HepG2 (cell line): ENCODE results near the gene SSNA1. TPM values are rescaled to one million over a fixed set of nuclear protein-coding genes. Genes with fewer than 3 reads are reported as not detected.

Source experiments
- AKAP8 ChIP-seq: sonication (generic); formaldehyde crosslinking; IDR thresholded peaks from 2 replicates; pipeline ENCODE4 v1.5.1; 2020; ENCODE audit warnings: mild to moderate bottlenecking, missing genetic modification reagents
- ATM ChIP-seq: fragments of 450-650 bp; IDR thresholded peaks from 2 replicates; pipeline ENCODE4 v1.7.1; 2017; ENCODE audit warnings: mild to moderate bottlenecking, borderline replicate concordance
- KDM1A ChIP-seq: IDR thresholded peaks from 2 replicates; pipeline ENCODE4 v1.6.1; 2016; ENCODE audit warnings: missing compliant biosample characterization
- KDM3A ChIP-seq: IDR thresholded peaks from 2 replicates; pipeline ENCODE4 v1.6.1; 2018; ENCODE audit warnings: low read depth, missing compliant biosample characterization
- KLF13 ChIP-seq: sonication (generic); formaldehyde crosslinking; IDR thresholded peaks from 2 replicates; pipeline ENCODE4 v1.4.0; 2020; ENCODE audit warnings: mild to moderate bottlenecking, missing genetic modification reagents
- MTA1 ChIP-seq: sonication (generic); formaldehyde crosslinking; IDR thresholded peaks from 2 replicates; pipeline ENCODE4 v1.4.0; 2020; ENCODE audit warnings: missing genetic modification reagents, mild to moderate bottlenecking, borderline replicate concordance
- THAP11 ChIP-seq: IDR thresholded peaks from 2 replicates; pipeline ENCODE4 v1.6.1; 2016; ENCODE audit warnings: missing biosample characterization, missing genetic modification reagents
- ZKSCAN1 ChIP-seq: fragments of 150-350 bp; IDR thresholded peaks from 2 replicates; pipeline ENCODE4 v1.6.1; 2014; ENCODE audit warnings: low read length
- ZNF629 ChIP-seq: sonication (generic); formaldehyde crosslinking; conservative IDR thresholded peaks from 2 replicates; pipeline ENCODE4 v1.5.0; 2020; ENCODE audit warnings: missing genetic modification reagents
- ZNF652 ChIP-seq: IDR thresholded peaks from 2 replicates; pipeline ENCODE4 v1.6.1; 2016; ENCODE audit warnings: low read depth, borderline replicate concordance
- ZNF672 ChIP-seq: sonication (generic); formaldehyde crosslinking; IDR thresholded peaks from 2 replicates; pipeline ENCODE4 v1.8.1; 2022; ENCODE audit warnings: missing genetic modification reagents
- ZNF768 ChIP-seq: sonication (generic); formaldehyde crosslinking; IDR thresholded peaks from 2 replicates; pipeline ENCODE4 v1.4.0; 2020; ENCODE audit warnings: missing genetic modification reagents
- polyA plus RNA-seq, 8 experiments: library from polyadenylated mRNA; depleted of rRNA in 3 of 8; stranded (reverse) in 7 of 8; unstranded in 1 of 8; fragments of >200 nt; fragmentation: Illumina TruSeq in 4 of 8; extraction: Trizol in 4 of 8; gene quantifications; 2 replicates each; pipeline versions ENCODE4 v1.2.1 to v1.2.3, GENCODE V29; 2011 to 2016; ENCODE audit warnings: low read depth in 4 of 8, missing spikeins in 1 of 8, mixed read lengths in 1 of 8; ENCODE audit not compliant: insufficient read depth in 1 of 8
- total RNA-seq, 5 experiments: library from RNA; depleted of rRNA; stranded (reverse); fragments of >200 nt; fragmentation: Illumina TruSeq; extraction: Trizol; gene quantifications; 2 replicates each; pipeline ENCODE4 v1.2.3, GENCODE V29; 2016; ENCODE audit warnings: low read depth in 1 of 5
- TF ChIP-seq, protein P1 (sequence below): sonication (generic); formaldehyde crosslinking; IDR thresholded peaks from 2 replicates; pipeline ENCODE4 v1.5.0; 2020; ENCODE audit warnings: mild to moderate bottlenecking, missing genetic modification reagents, borderline replicate concordance
- TF ChIP-seq, protein P2 (sequence below), 2 experiments: sonication (generic) in 1 of 2; formaldehyde crosslinking in 1 of 2; IDR thresholded peaks; 2 replicates each; pipeline versions ENCODE4 v1.4.0 to v1.6.1; 2018 to 2020; ENCODE audit warnings: missing genetic modification reagents in 2 of 2, borderline replicate concordance in 1 of 2, low read depth in 1 of 2, mild to moderate bottlenecking in 1 of 2, missing biosample characterization in 1 of 2
- TF ChIP-seq, protein P3 (sequence below): sonication (generic); formaldehyde crosslinking; IDR thresholded peaks from 2 replicates; pipeline ENCODE4 v1.4.0; 2020; ENCODE audit warnings: missing genetic modification reagents, mild to moderate bottlenecking, borderline replicate concordance
- TF ChIP-seq, protein P4 (sequence below): sonication (generic); formaldehyde crosslinking; IDR thresholded peaks from 2 replicates; pipeline ENCODE4 v1.8.1; 2023; ENCODE audit warnings: mild to moderate bottlenecking, missing genetic modification reagents, borderline replicate concordance
- TF ChIP-seq, protein P5 (sequence below): sonication (generic); formaldehyde crosslinking; conservative IDR thresholded peaks from 2 replicates; pipeline ENCODE4 v1.4.0; 2020; ENCODE audit warnings: missing genetic modification reagents

Gene SSNA1
- total and polyA plus RNA-seq, 2 of the 13 experiments (the other 11 are each of a cell fraction or from before 2014, with no cell fraction given), result 35.9 to 49.4 TPM

DNA sequence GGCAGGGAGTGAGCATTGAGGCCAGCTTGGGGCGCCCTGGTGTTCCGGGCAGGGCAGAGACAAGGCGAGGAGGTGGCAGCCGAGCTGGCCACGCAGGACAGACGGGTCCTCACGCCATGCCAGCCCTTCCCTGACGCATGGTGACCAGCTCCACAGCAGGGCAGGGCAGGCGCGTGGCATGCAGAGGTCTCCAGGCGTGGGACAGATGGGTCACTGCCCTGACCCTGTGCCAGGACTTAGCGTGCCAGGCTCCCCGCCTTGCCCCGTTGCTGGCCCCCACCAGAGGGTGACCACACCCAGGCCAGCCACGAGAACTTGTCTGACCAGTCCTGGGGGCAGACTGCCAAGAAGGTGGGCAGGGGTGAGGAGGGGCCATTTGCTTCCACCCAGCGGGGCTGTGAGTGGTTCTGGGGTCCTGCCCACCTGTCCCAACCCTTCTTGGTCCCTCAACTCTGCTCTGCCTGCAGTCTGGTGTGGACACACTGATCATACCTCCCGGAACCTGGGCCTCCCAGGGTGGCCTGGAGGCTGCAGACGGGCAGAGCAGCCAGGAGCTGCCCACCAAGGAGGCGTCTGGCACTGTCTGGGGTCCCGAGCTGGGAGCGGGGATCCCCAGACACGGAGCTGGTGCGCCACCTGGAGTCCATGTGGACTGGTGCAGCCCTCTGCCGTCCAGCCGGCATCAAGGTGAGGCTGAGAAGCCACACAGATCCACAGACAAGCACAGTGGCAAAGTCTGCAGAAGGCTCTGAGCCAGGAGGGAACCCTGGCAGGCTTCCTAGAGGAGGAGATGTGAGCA is 38.8 kb downstream of the SSNA1 start, which contains the start of gene RNF224 (continued):
- TF ChIP-seq, protein P1, sequence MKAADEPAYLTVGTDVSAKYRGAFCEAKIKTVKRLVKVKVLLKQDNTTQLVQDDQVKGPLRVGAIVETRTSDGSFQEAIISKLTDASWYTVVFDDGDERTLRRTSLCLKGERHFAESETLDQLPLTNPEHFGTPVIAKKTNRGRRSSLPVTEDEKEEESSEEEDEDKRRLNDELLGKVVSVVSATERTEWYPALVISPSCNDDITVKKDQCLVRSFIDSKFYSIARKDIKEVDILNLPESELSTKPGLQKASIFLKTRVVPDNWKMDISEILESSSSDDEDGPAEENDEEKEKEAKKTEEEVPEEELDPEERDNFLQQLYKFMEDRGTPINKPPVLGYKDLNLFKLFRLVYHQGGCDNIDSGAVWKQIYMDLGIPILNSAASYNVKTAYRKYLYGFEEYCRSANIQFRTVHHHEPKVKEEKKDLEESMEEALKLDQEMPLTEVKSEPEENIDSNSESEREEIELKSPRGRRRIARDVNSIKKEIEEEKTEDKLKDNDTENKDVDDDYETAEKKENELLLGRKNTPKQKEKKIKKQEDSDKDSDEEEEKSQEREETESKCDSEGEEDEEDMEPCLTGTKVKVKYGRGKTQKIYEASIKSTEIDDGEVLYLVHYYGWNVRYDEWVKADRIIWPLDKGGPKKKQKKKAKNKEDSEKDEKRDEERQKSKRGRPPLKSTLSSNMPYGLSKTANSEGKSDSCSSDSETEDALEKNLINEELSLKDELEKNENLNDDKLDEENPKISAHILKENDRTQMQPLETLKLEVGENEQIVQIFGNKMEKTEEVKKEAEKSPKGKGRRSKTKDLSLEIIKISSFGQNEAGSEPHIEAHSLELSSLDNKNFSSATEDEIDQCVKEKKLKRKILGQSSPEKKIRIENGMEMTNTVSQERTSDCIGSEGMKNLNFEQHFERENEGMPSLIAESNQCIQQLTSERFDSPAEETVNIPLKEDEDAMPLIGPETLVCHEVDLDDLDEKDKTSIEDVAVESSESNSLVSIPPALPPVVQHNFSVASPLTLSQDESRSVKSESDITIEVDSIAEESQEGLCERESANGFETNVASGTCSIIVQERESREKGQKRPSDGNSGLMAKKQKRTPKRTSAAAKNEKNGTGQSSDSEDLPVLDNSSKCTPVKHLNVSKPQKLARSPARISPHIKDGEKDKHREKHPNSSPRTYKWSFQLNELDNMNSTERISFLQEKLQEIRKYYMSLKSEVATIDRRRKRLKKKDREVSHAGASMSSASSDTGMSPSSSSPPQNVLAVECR (CRISPR knock-in tag), result peak; percentile 29; the same call in 1 of the 2 replicates
- TF ChIP-seq THAP11 (peak; percentile 43; the same call in 1 of the 2 replicates), ZNF768 (CRISPR knock-in tag) (0 out of 2 replicates have a peak, but pooled peaks have one; percentile 12), ATM (no peak), ZNF672 (CRISPR knock-in tag) (no peak), MTA1 (CRISPR knock-in tag) (peak; percentile 51; the same call in 1 of the 2 replicates), ZNF629 (CRISPR knock-in tag) (0 out of 2 replicates have a peak, but pooled peaks have one; percentile 10), ZNF652 (no peak), ZKSCAN1 (no peak), KDM1A (CRISPR knock-in tag) (no peak), KDM3A (CRISPR knock-in tag) (0 out of 2 replicates have a peak, but pooled peaks have one; percentile 20), AKAP8 (CRISPR knock-in tag) (peak; percentile 98), KLF13 (CRISPR knock-in tag) (no peak)
- TF ChIP-seq, protein P2, sequence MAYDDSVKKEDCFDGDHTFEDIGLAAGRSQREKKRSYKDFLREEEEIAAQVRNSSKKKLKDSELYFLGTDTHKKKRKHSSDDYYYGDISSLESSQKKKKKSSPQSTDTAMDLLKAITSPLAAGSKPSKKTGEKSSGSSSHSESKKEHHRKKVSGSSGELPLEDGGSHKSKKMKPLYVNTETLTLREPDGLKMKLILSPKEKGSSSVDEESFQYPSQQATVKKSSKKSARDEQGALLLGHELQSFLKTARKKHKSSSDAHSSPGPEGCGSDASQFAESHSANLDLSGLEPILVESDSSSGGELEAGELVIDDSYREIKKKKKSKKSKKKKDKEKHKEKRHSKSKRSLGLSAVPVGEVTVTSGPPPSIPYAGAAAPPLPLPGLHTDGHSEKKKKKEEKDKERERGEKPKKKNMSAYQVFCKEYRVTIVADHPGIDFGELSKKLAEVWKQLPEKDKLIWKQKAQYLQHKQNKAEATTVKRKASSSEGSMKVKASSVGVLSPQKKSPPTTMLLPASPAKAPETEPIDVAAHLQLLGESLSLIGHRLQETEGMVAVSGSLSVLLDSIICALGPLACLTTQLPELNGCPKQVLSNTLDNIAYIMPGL (CRISPR knock-in tag; IDR thresholded peaks at IDR 0.05; ENCODE audit: borderline replicate concordance in 1 of 2, low read depth in 1 of 2), result peak; percentile 49 to 63; a peak in 2 of 4 replicates
- TF ChIP-seq, protein P3, sequence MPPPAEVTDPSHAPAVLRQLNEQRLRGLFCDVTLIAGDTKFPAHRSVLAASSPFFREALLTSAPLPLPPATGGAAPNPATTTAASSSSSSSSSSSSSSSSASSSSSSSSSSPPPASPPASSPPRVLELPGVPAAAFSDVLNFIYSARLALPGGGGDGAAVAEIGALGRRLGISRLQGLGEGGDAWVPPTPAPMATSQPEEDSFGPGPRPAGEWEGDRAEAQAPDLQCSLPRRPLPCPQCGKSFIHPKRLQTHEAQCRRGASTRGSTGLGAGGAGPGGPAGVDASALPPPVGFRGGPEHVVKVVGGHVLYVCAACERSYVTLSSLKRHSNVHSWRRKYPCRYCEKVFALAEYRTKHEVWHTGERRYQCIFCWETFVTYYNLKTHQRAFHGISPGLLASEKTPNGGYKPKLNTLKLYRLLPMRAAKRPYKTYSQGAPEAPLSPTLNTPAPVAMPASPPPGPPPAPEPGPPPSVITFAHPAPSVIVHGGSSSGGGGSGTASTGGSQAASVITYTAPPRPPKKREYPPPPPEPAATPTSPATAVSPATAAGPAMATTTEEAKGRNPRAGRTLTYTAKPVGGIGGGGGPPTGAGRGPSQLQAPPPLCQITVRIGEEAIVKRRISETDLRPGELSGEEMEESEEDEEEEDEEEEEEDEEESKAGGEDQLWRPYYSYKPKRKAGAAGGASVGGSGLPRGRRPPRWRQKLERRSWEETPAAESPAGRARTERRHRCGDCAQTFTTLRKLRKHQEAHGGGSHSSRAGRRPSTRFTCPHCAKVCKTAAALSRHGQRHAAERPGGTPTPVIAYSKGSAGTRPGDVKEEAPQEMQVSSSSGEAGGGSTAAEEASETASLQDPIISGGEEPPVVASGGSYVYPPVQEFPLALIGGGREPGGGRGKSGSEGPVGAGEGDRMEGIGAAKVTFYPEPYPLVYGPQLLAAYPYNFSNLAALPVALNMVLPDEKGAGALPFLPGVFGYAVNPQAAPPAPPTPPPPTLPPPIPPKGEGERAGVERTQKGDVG (CRISPR knock-in tag), result no peak
- TF ChIP-seq, protein P4, sequence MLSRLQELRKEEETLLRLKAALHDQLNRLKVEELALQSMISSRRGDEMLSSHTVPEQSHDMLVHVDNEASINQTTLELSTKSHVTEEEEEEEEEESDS (CRISPR knock-in tag), result no peak
- TF ChIP-seq, protein P5, sequence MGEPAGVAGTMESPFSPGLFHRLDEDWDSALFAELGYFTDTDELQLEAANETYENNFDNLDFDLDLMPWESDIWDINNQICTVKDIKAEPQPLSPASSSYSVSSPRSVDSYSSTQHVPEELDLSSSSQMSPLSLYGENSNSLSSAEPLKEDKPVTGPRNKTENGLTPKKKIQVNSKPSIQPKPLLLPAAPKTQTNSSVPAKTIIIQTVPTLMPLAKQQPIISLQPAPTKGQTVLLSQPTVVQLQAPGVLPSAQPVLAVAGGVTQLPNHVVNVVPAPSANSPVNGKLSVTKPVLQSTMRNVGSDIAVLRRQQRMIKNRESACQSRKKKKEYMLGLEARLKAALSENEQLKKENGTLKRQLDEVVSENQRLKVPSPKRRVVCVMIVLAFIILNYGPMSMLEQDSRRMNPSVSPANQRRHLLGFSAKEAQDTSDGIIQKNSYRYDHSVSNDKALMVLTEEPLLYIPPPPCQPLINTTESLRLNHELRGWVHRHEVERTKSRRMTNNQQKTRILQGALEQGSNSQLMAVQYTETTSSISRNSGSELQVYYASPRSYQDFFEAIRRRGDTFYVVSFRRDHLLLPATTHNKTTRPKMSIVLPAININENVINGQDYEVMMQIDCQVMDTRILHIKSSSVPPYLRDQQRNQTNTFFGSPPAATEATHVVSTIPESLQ, result no peak
